Tibial nerve (tissue), 3 donors: ENCODE data around the gene CISD3.

Experiments used
- CTCF ChIP-seq, 5 experiments: fragments of 200-600 bp in 3 of 5; fragments of 450-650 bp in 2 of 5; sonication (generic) in 3 of 5; IDR thresholded peaks; one replicate each; pipeline ENCODE4 v1.5.1; 2016 to 2019; ENCODE audit warnings: antibody characterized with exemption in 5 of 5, mild to moderate bottlenecking in 3 of 5, moderate library complexity in 2 of 5
- POLR2A ChIP-seq, 2 donors: fragments of 450-650 bp; IDR thresholded peaks; one replicate each; pipeline ENCODE4 v1.6.1; 2017; ENCODE audit warnings: antibody characterized with exemption in 2 of 2, mild to moderate bottlenecking in 2 of 2, moderate library complexity in 2 of 2

GRCh38 chr17:38749223-38750043 lies 19.3 kb downstream of the CISD3 start:
- TF ChIP-seq CTCF (IDR thresholded peaks at IDR 0.05): peak in 1 of 5 experiments; percentile 9
- peak in 1 of 2 donors; percentile 47 for TF ChIP-seq POLR2A (IDR thresholded peaks at IDR 0.05)
